ENCODE measurements around the gene NMU.

The NMU gene

GRCh38 chr4:55574252-55574651 lies 61.8 kb downstream of the NMU start:
- TF ChIP-seq ZFP30 (CRISPR knock-in tag; IDR thresholded peaks at IDR 0.05) = no peak
- TF ChIP-seq PPARA (CRISPR knock-in tag; IDR thresholded peaks at IDR 0.05; ENCODE audit: borderline replicate concordance) = no peak
- no peak for TF ChIP-seq ZFP3 (CRISPR knock-in tag; IDR thresholded peaks at IDR 0.05)
- no peak for TF ChIP-seq SNAI2 (CRISPR knock-in tag; IDR thresholded peaks at IDR 0.05)
- no peak for TF ChIP-seq CREB5 (CRISPR knock-in tag; IDR thresholded peaks at IDR 0.05; ENCODE audit: low read depth)
- TF ChIP-seq OSR1 (CRISPR knock-in tag; IDR thresholded peaks at IDR 0.05) = no peak
- TF ChIP-seq BACH2 (CRISPR knock-in tag; IDR thresholded peaks at IDR 0.05; ENCODE audit: borderline replicate concordance) = no peak
- no peak for TF ChIP-seq CSDC2 (CRISPR knock-in tag; IDR thresholded peaks at IDR 0.05)
- no peak for TF ChIP-seq ZC3H10 (CRISPR knock-in tag; IDR thresholded peaks at IDR 0.05)
- TF ChIP-seq ZNF565 (CRISPR knock-in tag; conservative IDR thresholded peaks at IDR 0.05; ENCODE audit: low read depth) = no peak
- TF ChIP-seq RARB (CRISPR knock-in tag; IDR thresholded peaks at IDR 0.05) = no peak
- no peak for TF ChIP-seq PATZ1 (CRISPR knock-in tag; IDR thresholded peaks at IDR 0.05; ENCODE audit: borderline replicate concordance)
- no peak for ATAC-seq

- TF ChIP-seq CREB5 (CRISPR knock-in tag; IDR thresholded peaks at IDR 0.05; ENCODE audit: low read depth) (no peak), CSDC2 (CRISPR knock-in tag; IDR thresholded peaks at IDR 0.05) (no peak), TOX (CRISPR knock-in tag; IDR thresholded peaks at IDR 0.05; ENCODE audit: borderline replicate concordance) (no peak), GLIS3 (CRISPR knock-in tag; IDR thresholded peaks at IDR 0.05) (no peak), CSRNP3 (CRISPR knock-in tag; IDR thresholded peaks at IDR 0.05) (no peak), TCF4 (CRISPR knock-in tag; IDR thresholded peaks at IDR 0.05; ENCODE audit: borderline replicate concordance) (no peak), OSR1 (CRISPR knock-in tag; IDR thresholded peaks at IDR 0.05) (no peak), RARB (CRISPR knock-in tag; IDR thresholded peaks at IDR 0.05) (no peak), BACH2 (CRISPR knock-in tag; IDR thresholded peaks at IDR 0.05; ENCODE audit: borderline replicate concordance) (no peak), PATZ1 (CRISPR knock-in tag; IDR thresholded peaks at IDR 0.05; ENCODE audit: borderline replicate concordance) (no peak), PPARA (CRISPR knock-in tag; IDR thresholded peaks at IDR 0.05; ENCODE audit: borderline replicate concordance) (no peak), ZNF8 (CRISPR knock-in tag; IDR thresholded peaks at IDR 0.05) (no peak), SNAI2 (CRISPR knock-in tag; IDR thresholded peaks at IDR 0.05) (no peak), TSHZ2 (CRISPR knock-in tag; IDR thresholded peaks at IDR 0.05) (no peak)
- no peak for ATAC-seq
Observed at GRCh38 chr4:55571806-55572205, 64.3 kb downstream of the NMU start.

- no peak for ATAC-seq
- TF ChIP-seq GLIS3 (CRISPR knock-in tag; IDR thresholded peaks at IDR 0.05) (no peak), ZFP3 (CRISPR knock-in tag; IDR thresholded peaks at IDR 0.05) (no peak), CREB5 (CRISPR knock-in tag; IDR thresholded peaks at IDR 0.05; ENCODE audit: low read depth) (no peak), TOX (CRISPR knock-in tag; IDR thresholded peaks at IDR 0.05; ENCODE audit: borderline replicate concordance) (no peak), BACH2 (CRISPR knock-in tag; IDR thresholded peaks at IDR 0.05; ENCODE audit: borderline replicate concordance) (no peak), PPARA (CRISPR knock-in tag; IDR thresholded peaks at IDR 0.05; ENCODE audit: borderline replicate concordance) (no peak), TCF4 (CRISPR knock-in tag; IDR thresholded peaks at IDR 0.05; ENCODE audit: borderline replicate concordance) (no peak), ZNF70 (CRISPR knock-in tag; IDR thresholded peaks at IDR 0.05) (no peak), TSHZ2 (CRISPR knock-in tag; IDR thresholded peaks at IDR 0.05) (no peak), ZNF565 (CRISPR knock-in tag; conservative IDR thresholded peaks at IDR 0.05; ENCODE audit: low read depth) (no peak)
Observed at GRCh38 chr4:55568905-55569504, 67.1 kb downstream of the NMU start.
